Muscle of arm (tissue), 14 donors: ENCODE results near the gene ATOX1. TPM values are rescaled to one million over a fixed set of nuclear protein-coding genes. Genes with fewer than 3 reads are reported as not detected.
"Not testable (repeated sequence)": the region's sequence is repeated elsewhere in the genome, so short reads cannot be mapped to it uniquely, and the experiment has no call there.

Experiments used
- DNase-seq: peaks from one replicate; pipeline ENCODE4 v3.0.0-alpha.2; 2013
- long read RNA-seq, 11 donors: transcript quantifications; one replicate each; lab custom pipeline, GENCODE V29; 2026
- polyA plus RNA-seq, 12 donors: library from polyadenylated mRNA; unstranded; fragments of 120-200 nt; gene quantifications; one replicate each; pipeline ENCODE4 v1.2.1, GENCODE V29; 2013; ENCODE audit not compliant: insufficient read length in 12 of 12

Gene ATOX1
- polyA plus RNA-seq = 10 to 100 TPM in 11 of 12 donors, not detected in 1; 39.1 to 85.9 (median 48.4) TPM
- long read RNA-seq, donor 1, transcript ATOX1-201 (4 exons, 488 nt) = major isoform, 81 of 98 reads
- long read RNA-seq, donor 1, transcript ATOX1-204 (2 exons, 423 nt) = minor isoform, 8 of 98 reads
- long read RNA-seq, donor 1, partial matches to known transcripts = 7 of 98 reads
- long read RNA-seq, donor 1, other reads (novel, unspliced or antisense) = 0 of 98 reads
- long read RNA-seq, donor 2, transcript ATOX1-201 (4 exons, 488 nt) = major isoform, 39 of 186 reads
- long read RNA-seq, donor 2, partial matches to known transcripts = 103 of 186 reads
- long read RNA-seq, donor 2, other reads (novel, unspliced or antisense) = 38 of 186 reads
- long read RNA-seq, donor 3, transcript ATOX1-201 (4 exons, 488 nt) = major isoform, 21 of 52 reads
- long read RNA-seq, donor 3, partial matches to known transcripts = 5 of 52 reads
- long read RNA-seq, donor 3, other reads (novel, unspliced or antisense) = 20 of 52 reads
- long read RNA-seq, donor 4, transcript ATOX1-201 (4 exons, 488 nt) = major isoform, 20 of 28 reads
- long read RNA-seq, donor 4, partial matches to known transcripts = 0 of 28 reads
- long read RNA-seq, donor 4, other reads (novel, unspliced or antisense) = 6 of 28 reads
- long read RNA-seq, donor 5, transcript ATOX1-204 (2 exons, 423 nt) = minor isoform, 8 of 72 reads
- long read RNA-seq, donor 5, transcript ATOX1-201 (4 exons, 488 nt) = major isoform, 60 of 72 reads
- long read RNA-seq, donor 5, partial matches to known transcripts = 0 of 72 reads
- long read RNA-seq, donor 5, other reads (novel, unspliced or antisense) = 0 of 72 reads
- long read RNA-seq, donor 6, transcript ATOX1-201 (4 exons, 488 nt) = major isoform, 26 of 31 reads
- long read RNA-seq, donor 6, partial matches to known transcripts = 0 of 31 reads
- long read RNA-seq, donor 6, other reads (novel, unspliced or antisense) = 0 of 31 reads
- long read RNA-seq, donor 7, transcript ATOX1-201 (4 exons, 488 nt) = major isoform, 18 of 22 reads
- long read RNA-seq, donor 7, partial matches to known transcripts = 0 of 22 reads
- long read RNA-seq, donor 7, other reads (novel, unspliced or antisense) = 0 of 22 reads
- long read RNA-seq, donor 8, transcript ATOX1-201 (4 exons, 488 nt) = major isoform, 48 of 49 reads
- long read RNA-seq, donor 8, partial matches to known transcripts = 0 of 49 reads
- long read RNA-seq, donor 8, other reads (novel, unspliced or antisense) = 0 of 49 reads
- long read RNA-seq, donor 9, transcript ATOX1-204 (2 exons, 423 nt) = minor isoform, 7 of 55 reads
- long read RNA-seq, donor 9, transcript ATOX1-201 (4 exons, 488 nt) = major isoform, 38 of 55 reads
- long read RNA-seq, donor 9, partial matches to known transcripts = 5 of 55 reads
- long read RNA-seq, donor 9, other reads (novel, unspliced or antisense) = 0 of 55 reads
- long read RNA-seq, donor 10, transcript ATOX1-201 (4 exons, 488 nt) = major isoform, 39 of 44 reads
- long read RNA-seq, donor 10, partial matches to known transcripts = 0 of 44 reads
- long read RNA-seq, donor 10, other reads (novel, unspliced or antisense) = 0 of 44 reads
- long read RNA-seq, donor 11, transcript ATOX1-201 (4 exons, 488 nt) = major isoform, 66 of 111 reads
- long read RNA-seq, donor 11, partial matches to known transcripts = 17 of 111 reads
- long read RNA-seq, donor 11, other reads (novel, unspliced or antisense) = 21 of 111 reads

- DNase-seq = peak; percentile 94
Observed at GRCh38 chr5:151758430-151759241, at the start of gene ATOX1. Gene ATOX1 (minus strand): TSS chr5:151758631. CDS start chr5:151758551, 80 bp downstream.

GRCh38 chr5:151805414-151806223 lies 47.2 kb upstream of the ATOX1 start:
- DNase-seq = no peak

GRCh38 chr5:151800532-151800931 lies 42.1 kb upstream of the ATOX1 start:
- no peak for DNase-seq

- no peak for DNase-seq
Observed at GRCh38 chr5:151799407-151799806, 41.0 kb upstream of the ATOX1 start.

GRCh38 chr5:151798674-151799073 lies 40.2 kb upstream of the ATOX1 start:
- no peak for DNase-seq

GRCh38 chr5:151795426-151795825 lies 37.0 kb upstream of the ATOX1 start:
- no peak for DNase-seq

- DNase-seq = no peak
Observed at GRCh38 chr5:151793358-151793757, 34.9 kb upstream of the ATOX1 start.

GRCh38 chr5:151787817-151788216 lies 29.4 kb upstream of the ATOX1 start:
- no peak for DNase-seq

GRCh38 chr5:151786468-151786867 lies 28.0 kb upstream of the ATOX1 start:
- no peak for DNase-seq

GRCh38 chr5:151784141-151784540 lies 25.7 kb upstream of the ATOX1 start:
- DNase-seq = no peak

GRCh38 chr5:151783664-151784063 lies 25.2 kb upstream of the ATOX1 start:
- not testable (repeated sequence) for DNase-seq

GRCh38 chr5:151781201-151781600 lies 22.8 kb upstream of the ATOX1 start:
- DNase-seq = no peak

GRCh38 chr5:151780348-151780747 lies 21.9 kb upstream of the ATOX1 start:
- no peak for DNase-seq

GRCh38 chr5:151779531-151780125 lies 21.2 kb upstream of the ATOX1 start:
- no peak for DNase-seq

- no peak for DNase-seq
Observed at GRCh38 chr5:151775025-151775606, 16.7 kb upstream of the ATOX1 start.

GRCh38 chr5:151773951-151774350 lies 15.5 kb upstream of the ATOX1 start:
- no peak for DNase-seq

- no peak for DNase-seq
Observed at GRCh38 chr5:151772846-151773561, 14.6 kb upstream of the ATOX1 start.
